Activated CD8-positive, alpha-beta memory T cell treated with anti-CD3 and anti-CD28 coated beads for 24 hours (primary cell): ENCODE data around the gene AKAP10.
"Not testable (repeated sequence)": the region's sequence is repeated elsewhere in the genome, so short reads cannot be mapped to it uniquely, and the experiment has no call there.

Source experiments
- DNase-seq: peaks from one replicate; pipeline ENCODE4 v3.0.0-alpha.2; 2020

The AKAP10 gene

DNA sequence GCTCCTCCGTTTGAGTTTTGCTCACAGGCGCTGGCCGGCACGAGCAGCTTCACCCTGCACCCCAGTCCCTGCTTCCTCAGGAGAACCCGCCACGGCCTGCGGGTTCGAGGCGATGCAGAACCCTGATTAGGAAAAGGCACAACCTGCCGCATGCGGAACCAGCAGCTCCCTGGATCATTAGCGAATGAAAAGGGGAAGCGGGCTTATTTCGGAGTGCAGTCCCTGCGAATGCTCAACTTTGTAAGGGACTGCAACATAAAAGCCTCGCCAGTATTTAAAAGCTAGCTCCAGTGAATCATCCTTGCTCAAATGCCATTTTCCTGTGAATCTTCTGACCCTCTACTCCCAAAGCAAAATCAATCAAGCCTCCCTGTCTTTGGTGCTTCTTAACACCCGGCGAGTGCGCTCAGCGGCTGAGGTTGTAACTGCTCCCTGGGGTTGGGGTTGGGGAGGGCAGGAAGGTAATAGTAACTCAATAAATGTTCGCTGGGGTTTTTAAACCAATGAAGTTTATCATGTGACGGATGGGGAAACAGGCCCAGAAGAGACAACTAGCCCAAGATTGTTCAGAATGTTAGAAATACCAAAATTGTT lies 678 bp upstream of the AKAP10 start:
- DNase-seq, result no peak

DNA sequence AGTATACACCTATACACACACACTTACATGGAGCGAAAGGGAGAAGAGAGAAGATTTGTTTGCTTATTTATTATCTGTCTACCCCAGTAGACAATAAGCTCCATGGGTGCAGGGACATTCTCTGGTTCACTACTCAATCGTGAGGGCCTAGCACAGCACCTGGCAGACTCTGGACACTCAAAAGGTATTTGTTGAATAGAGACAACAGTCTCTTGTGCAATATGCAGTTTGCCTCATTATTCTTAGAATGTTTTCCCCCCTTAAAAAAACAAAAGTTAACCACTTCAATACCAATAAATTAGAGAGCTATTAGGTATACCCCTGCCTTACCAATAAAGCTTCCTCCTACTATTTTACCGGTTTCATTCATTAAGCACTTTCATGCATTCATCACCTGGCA lies 2.0 kb downstream of the AKAP10 start:
- no peak for DNase-seq

DNA sequence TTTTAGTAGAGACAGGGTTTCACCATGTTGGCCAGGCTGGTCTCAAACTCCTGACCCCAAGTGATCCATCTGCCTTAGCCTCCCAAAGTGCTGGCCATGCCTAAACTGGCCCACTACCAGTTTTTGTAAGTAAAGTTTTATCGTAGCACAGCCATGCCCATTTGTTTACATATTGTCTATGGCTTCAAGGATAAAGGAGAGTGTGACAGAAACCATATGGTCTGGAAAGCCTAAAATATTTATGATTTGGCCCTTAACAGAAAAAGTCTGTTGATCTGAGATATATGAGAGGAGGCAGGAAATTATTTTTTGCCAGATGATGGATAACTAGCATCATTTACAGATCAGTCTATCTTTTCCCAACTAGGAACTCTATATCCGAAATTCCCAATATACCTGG lies 4.5 kb downstream of the AKAP10 start:
- DNase-seq, result no peak

DNA sequence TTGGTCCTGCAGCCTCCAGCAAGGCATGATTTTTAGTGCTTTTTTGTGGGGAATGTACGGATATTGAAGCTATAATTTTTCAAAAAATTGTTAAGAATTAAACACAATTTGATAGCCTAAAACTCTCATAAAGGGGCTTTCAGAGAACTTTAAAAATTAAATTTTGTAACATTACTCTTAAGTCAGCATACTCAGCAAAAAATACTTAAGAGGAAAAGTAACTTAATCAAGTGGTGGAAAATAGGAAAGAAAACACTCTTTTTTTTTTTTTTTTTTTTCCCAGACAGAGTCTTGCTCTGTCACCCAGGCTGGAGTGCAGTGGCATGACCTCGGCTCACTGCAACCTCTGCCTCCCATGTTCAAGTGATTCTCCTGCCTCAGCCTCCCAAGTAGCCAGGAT lies 14.7 kb downstream of the AKAP10 start:
- not testable (repeated sequence) for DNase-seq

DNA sequence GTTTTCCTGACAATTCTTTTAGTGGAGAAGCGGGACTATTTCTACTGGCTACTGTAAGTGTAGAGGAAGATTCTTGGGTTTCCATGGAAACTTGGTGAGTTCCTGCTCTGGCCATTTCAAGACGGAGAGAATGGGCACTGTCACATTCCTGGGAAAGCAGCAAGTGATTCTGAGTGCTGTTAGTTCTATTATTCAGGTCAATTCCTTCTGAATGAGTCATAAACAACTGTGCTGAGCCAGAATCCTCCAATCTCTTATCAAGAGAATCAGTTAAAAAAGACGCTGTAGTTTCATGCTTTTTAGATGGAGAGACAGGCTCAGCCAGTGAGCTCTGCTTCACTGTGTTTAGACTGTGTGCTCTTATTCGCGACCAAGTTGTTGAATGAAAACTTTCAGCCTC lies 19.6 kb downstream of the AKAP10 start:
- DNase-seq, result no peak

DNA sequence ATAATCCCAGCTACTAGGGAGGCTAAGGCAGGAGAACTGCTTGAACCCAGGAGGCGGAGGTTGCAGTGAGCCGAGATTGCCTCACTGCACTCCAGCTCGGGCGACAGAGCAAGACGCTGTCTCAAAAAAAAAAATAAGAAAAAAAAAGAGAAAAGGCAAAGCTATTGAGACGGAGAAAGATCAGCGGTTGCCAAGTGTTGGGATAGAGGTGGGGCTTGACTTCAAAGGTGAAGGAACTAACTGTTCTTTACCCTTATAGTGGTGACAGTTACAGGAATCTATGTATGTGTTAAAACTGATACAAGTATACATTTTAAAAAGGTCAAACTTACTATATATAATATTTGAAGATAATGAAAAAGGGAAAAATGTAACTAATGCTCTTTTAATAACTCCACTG lies 22.5 kb downstream of the AKAP10 start:
- DNase-seq, result no peak

DNA sequence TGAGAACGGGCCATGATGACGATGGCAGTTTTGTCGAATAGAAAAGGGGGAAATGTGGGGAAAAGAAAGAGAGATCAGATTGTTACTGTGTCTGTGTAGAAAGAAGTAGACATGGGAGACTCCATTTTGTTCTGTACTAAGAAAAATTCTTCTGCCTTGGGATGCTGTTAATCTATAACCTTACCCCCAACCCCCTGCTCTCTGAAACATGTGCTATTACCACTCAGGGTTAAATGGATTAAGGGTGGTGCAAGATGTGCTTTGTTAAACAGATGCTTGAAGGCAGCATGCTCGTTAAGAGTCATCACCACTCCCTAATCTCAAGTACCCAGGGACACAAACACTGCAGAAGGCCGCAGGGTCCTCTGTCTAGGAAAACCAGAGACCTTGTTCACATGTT lies 26.2 kb downstream of the AKAP10 start:
- DNase-seq, result not testable (repeated sequence)

DNA sequence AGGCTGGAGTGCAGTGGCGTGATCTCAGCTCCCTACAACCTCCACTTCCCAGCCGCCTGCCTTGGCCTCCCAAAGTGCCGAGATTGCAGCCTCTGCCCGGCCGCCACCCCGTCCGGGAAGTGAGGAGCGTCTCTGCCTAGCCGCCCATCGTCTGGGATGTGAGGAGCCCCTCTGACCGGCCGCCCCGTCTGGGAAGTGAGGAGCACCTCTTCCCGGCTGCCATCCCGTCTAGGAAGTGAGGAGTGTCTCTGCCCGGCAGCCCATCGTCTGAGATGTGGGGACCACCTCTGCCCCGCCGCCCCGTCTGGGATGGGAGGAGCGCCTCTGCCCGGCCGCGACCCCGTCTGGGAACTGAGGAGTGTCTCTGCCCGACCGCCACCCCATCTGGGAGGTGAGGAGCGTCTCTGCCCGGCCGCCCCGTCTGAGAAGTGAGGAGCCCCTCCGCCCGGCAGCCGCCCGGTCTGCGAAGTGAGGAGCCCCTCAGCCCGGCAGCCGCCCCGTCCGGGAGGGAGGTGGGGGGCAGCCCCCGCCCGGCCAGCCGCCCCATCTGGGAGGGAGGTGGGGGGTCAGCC lies 26.9 kb downstream of the AKAP10 start:
- DNase-seq, result not testable (repeated sequence)

DNA sequence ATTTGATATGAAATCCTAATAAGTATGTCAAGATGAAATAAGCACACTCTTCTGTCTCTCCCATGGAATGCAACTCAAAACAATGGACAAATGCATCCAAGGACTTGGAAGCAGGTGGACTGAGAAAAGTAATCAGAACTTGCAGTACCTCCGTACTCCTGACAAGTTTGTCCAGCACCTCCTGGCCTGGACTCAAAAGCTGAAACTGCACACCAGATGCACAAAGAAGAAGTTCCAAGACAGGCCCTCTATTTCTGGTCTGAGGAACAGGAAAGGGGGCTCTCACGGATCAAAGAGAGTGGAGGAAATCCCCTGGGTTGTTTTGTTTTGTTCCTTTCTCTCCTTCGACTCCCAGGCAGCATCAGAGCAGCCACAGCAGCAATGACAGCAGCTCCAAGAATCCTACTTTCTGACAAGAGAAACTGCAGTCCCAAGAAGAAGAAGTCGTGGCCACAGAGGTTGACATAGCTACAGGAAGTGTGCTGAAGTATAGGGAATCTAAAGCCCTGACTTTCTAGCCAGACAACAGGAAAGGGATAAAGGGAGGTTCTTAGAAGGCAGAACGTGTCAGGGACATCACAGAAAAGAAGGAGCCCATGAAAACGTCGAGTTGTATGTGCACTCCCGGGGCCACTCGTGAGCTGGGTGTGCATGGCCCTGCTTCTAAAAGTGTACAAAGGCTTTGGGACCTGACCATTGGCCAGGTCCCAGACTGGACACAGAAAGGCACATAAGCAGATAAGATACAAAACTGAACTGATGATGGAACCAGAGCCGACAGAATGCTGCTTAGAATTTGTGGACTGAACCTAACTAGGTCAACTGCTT lies 29.3 kb downstream of the AKAP10 start:
- no peak for DNase-seq

DNA sequence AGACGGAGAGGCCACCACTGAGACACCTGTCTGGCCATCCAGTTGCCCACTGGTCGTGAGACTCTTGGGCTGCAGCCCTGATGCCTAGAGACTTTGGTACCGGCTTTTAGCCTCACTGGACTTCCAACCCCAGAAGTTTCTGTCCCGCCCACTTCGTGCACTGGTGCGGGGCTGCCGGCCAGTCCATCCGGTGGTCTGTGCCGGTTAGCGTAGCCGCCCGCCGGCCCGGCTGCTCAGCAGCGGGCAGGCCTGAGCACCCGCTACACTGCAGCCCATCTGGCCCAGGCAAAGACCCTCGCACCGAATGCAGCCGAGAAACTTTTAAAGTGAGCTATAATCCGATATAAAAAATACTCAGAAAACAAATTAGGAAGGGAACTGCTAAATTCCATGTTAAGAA lies 30.7 kb downstream of the AKAP10 start:
- no peak for DNase-seq

DNA sequence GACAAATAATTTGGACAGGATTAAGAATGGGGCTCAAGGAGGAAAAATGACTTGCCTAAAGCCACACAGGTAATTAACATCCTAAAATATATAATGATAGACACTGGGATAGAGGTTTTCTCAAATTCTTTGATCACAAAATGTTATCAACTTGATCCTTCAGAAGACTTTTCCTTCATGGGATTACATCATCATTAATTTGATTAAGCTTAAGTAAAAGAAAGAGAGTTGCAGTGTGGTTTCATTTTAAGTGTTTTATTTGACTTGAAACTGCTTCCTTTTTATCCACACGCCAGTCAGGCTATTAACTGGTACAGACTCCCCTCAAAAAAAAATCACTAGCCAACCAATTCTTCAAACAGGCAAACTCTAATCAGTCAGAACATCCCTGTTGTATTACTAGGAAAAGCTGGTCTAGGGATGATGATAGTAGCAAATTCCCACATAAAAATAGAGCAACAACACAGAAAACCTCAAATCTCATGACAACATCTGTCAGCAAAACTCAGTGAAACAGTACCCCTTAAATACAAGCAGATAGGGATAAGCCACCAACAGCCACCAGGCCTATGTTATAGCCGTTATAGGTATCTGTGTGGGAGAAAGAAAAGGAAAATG lies 32.5 kb downstream of the AKAP10 start:
- DNase-seq, result no peak

DNA sequence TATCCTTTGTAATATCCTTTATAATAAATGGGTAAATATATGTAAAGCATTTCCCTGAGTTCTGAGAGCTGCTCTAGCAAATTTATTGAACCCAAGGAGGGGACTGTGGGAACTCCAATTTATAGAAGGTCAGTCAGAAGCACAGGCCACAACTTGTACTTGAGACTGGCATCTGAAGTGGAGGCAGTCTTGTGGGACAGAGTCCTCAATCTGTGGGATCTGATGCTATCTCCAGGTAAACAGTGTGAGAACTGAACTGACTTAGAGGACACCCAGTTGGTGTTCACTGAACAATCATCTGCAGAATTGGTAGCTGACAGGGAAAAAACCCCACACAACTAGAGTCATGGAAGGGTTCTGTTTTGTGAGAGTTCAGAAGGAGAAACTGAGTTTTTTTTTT lies 34.0 kb downstream of the AKAP10 start:
- no peak for DNase-seq

DNA sequence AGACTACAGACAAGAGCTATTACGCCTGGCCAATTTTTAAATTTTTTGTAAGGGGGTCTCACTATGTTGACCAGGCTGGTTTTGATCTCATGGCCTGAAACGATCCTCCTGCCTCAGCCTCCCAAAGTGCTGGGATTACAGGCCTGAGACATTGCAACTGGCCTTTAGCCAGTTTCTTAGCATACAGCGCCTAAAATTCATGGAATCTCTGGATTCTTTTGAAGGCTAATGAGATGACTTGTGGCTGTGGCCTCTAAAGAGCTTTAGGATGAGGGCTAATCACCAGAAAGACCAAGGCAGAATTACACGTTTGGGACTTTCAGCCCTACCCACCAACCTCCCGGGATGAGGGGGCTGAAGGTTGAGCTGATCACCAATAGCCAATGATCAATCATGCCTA lies 34.6 kb downstream of the AKAP10 start:
- DNase-seq, result no peak

DNA sequence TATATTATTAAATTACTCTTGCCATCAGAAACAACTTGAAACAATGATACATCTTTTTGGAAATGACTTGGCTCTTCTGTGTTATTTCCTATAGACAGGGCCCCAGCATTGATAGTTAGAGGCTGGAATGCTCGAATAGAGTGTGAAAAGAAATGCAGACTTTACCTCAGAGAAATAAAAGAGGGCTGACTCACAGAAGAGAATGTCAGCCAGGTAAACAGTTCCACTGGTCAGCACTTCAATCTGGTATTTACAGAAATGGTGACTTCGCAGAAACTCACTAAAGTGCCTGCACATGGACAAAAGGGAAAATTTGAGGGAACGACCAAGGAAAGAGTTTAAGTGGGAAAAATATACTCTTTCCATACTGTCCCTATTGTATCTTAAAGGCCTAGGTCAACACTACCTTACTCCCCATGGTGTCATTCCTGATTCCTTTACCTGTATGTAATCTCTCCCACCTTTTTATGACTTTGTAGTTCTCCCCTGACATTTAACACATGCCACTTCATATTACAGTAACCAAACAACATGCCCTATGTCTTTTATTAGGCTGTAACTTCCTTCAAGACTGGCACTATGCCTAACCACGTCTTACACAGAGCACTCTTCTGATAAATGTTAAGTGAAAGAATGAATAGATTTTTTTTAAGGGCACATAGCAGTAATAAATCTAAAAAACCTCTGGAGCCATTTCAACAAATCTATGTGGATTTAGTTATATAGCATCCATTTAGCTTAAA lies 36.7 kb downstream of the AKAP10 start:
- no peak for DNase-seq

DNA sequence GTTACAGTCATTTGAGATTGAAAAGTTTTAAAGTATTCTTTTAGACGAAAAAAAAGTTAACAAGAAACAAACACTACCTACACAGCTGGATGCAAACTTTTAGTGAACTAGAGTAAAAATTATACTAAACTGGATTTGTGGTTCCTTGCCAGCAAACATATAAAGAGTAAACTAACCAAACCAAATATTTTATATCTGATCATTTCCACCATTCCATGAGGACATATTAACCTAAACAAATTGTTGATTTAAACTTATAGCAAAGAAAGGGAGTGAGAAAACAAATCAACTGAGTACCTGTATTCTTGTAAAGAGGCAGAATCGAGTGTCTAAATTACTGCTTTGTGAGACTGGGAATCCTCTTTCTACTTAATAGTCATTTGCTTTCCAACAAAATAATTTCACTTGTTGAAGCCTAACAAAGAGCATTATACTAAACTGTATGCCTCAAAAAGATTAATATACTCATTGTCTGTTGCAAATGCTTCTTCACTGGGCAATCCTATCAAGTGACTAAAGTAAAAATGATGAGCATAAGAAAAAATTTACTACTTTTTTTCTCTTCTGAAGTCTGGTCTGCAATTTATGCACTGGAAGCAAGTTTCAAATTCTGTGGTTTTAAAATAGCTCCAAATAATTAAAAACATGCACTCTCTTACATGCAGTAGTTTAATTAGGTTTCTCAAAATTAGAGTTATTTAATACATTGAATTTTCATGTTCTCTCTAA lies 37.5 kb downstream of the AKAP10 start:
- DNase-seq, result no peak

DNA sequence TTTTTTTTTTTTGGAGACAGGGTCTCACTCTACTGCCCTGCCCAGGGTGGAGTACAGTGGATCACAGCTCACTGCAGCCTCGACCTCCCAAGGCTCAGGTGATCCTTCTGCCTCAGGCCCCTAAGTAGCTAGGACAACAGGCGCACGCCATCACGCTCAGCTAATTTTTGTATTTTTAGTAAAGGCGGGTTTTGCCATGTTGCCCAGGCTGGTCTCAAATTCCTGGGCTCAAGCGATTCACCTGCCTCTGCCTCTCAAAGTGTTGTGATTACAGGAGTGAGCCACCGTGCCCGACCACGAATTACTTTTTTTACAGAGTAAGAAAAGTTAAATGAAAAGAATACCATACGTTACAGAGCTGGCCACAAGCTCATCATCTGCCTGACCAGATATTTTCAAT lies 38.9 kb downstream of the AKAP10 start:
- DNase-seq, result no peak

DNA sequence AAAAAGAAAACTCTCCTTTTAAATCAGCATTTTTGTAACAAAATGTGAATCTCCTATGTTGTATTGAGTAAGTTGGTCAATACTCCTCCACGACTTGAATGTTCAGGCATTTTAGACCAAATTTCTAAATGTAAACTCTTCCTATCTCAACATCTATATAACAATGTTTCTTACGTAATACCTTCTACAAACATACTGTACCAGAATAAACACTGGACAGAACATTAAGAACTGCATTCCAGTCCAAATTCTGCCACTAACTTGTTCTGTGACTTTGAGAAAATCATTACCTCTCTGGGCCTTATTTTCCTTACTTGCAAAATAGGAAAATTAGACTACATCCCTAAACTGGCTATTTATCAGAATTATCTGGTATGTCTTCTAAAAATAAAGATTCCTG lies 40.1 kb downstream of the AKAP10 start:
- no peak for DNase-seq

DNA sequence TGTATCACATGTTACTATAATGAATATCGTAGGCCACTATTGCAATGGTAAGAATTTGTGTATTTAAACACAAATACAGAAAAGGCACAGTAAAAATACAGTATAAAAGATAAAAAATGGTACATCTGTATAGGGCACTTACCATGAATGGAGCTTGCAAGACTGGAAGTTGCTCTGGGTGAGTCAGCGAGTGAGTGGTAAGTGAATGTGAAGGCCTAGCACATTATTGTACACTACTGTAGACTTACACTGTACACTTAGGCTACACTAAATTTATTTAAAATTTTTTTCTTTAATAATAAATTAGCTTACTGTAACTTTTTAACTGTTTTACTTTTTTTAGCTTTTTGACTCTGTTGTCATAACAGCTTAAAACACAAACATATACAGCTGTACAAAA lies 42.5 kb downstream of the AKAP10 start:
- DNase-seq, result no peak

DNA sequence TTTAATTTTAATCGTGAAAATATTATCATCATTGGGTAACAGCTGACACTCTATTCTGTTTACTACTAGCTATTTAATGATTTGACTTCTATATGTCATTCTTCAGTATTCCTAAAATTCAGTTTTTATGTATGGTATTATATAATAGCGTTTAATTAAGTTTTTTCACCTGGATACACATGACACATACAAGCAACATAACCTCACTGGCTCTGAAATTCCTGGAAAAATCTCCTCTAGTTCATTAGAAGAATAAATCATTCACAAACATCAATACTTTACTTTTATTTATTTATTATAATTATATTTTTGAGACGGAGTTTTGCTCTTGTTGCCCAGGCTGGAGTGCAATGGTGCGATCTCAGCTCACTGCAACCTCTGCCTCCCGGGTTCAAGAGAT lies 44.0 kb downstream of the AKAP10 start:
- DNase-seq, result no peak

DNA sequence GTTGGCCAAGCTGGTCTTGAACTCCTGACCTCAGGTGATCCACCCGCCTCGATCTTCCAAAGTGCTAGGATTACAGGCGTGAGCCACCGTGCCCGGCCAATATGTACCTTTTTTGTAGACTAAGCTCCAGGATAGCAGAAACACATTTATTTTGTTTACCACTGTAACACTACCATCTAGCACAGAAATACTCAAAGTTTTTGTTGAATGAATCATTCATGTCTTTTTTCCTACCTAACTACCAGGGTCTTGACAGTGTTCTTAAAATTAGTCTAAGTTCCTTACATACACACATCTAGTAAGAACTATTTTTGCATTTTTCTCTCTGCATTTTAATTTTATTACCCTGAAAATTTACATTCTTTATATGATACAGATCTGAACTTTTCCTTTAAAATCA lies 44.4 kb downstream of the AKAP10 start:
- DNase-seq, result no peak

DNA sequence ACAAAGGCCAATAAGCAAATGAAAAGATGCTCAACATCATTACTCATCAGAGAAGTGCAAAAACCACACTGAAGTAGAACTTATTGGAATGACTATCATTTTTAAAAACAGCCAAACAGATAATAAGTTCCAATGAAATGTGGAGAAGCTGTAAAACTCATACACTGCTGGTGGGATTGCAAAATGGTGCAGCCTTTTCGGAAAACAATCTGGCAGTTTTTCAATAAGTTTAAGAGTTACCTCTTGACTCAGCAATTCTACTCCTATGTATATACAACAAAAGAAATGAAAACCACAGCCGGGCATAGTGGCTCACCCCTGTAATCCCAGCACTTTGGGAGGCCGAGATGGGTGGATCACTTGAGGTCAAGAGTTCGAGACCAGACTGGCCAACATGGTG lies 49.3 kb downstream of the AKAP10 start:
- no peak for DNase-seq

DNA sequence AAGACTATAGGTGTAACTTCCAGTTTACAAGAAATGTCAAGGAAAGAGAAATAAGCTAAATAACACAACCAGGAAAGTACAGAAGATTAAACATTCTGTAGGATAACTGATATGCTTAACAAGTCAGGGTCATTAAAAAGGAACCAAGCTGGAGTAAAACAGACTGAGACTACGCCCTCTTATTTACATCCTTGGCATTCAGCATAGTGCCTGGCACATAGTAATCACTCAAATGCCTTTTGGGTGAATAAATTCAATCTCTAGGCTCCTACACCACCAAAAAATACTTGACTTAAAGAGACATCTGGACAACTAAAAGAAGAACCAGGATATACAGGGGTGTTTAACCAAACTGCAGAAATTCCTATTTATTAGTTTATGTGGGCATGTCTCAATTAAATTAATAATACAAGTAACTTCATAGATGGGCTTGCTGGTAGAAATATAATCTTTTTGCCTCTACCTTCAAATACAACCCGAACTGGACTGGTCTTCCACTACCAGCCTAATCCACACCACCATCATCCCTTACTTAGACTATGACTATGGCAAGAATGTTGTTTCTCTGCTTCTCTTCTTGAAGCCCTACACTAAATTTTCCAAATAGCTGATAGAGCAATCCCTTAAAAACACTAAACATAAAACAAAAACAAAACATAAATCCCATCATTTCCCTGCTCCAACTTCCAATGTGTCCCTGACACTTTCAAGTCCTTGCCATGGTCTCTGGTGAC lies 62.2 kb downstream of the AKAP10 start:
- no peak for DNase-seq
